GM21526 (cell line): ENCODE measurements around the gene KLF2.

ENCODE experiments used
- ATAC-seq: cut with Tn5 transposase; IDR thresholded peaks from one replicate; pipeline ENCODE4 v1.9.1; 2021; ENCODE audit warnings: moderate library complexity; ENCODE audit not compliant: unreplicated experiment, low FRiP score

The KLF2 gene

DNA sequence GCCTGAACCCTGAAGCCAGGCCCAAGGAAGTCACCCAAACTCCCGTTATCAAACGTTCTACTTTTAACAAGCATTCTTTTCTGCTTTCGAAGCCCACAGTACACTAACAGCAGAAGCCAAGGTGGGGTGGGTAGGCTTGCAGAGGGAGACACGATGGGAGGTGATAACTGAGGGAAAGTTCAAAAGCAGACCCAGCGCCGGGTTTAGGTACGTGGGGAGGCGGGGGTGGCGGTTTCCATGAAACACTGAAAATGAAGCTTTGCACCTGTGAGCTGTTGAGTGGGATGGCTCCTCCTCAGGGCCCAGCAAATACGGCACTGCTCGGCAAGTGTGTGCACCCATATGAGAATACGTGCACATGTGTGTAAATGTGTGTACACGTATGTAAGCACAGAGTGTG, 49.8 kb downstream of the KLF2 start:
- ATAC-seq: no peak

DNA sequence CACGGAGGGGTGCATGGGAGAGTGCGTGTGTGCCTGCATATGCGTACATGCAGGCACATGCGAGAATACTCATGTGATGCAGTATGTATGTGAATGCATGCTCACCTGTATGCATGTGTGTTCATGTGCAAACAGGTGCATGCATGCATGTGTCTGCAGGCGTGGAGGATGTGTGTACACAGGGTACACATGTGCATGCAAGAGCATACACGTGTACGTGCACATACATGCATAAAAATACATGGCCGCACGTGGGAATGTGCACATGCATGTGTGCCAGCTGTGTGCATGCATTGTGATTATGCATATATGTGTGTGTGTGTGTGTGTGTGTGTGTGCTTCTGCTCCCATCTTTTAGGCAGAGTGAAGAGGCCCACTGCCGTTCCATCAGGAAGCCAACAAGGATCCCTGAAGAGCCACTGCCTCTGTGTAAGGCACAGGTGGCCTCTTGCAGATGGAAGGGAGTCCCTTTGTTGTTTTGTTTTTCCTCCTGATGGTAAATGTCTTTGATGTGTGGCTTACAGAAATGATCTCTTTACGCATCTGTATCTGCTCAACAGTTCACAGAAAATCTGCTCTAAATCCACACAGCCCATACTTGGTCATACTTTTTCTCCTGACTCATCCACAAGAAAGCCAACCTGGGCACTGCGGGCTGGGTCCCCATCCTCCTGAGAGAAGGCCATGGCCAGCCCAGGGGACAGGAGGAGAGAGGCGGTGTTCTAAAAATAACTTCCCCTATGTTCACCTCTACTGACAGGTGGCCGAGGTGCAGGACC, 50.7 kb downstream of the KLF2 start:
- no peak for ATAC-seq

DNA sequence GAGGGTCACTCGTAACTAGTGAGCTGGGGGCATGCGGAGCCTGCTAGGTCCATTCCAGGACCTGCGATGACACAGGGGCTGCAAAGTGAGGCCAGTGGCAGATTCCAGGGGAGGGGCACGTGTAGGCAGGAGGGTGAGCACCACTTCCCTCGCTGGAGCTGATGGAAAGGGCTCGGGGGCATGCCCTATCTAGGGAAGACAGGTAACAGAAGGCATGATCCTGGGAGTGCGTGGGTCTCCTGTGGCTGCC, 51.2 kb downstream of the KLF2 start:
- ATAC-seq: no peak

DNA sequence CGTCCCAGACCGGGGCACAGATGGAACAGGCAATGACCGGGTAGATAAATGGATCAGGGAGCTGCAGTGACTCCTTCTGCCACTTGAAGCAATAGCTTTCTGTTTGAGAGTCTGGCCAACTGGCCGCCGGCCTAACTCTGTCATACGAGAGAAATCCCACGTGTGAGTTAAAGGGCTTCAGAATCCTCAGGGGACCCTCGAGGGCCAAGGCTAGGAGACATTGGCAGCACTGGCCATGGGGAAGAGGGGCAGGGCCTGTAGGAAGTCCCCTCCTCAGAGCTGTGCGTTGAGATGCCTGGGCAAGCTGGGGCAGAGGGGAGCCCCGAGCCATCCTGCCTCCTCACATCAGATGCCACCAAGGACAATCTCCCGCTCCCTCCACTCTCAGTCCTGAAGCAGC, 51.6 kb downstream of the KLF2 start:
- no peak for ATAC-seq

DNA sequence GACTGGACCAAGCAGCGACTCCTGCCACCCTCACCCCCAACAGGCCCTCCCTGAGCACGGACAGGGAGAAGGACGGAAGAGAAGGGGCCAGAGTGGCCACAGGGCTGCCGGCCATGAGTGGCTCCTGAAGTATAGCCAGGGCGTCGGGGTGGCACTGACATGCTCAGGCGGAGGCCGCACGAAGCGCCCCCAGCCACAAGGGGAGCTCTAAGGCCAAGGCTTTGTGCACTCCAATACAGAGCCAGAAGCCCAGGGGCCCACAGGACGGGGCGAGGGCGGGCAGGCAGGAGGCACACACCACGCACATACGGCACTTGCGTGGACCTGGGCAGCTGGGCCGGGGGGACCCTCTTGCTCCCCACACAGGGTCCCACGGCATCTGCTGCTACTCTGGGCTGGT, 52.0 kb downstream of the KLF2 start:
- no peak for ATAC-seq

DNA sequence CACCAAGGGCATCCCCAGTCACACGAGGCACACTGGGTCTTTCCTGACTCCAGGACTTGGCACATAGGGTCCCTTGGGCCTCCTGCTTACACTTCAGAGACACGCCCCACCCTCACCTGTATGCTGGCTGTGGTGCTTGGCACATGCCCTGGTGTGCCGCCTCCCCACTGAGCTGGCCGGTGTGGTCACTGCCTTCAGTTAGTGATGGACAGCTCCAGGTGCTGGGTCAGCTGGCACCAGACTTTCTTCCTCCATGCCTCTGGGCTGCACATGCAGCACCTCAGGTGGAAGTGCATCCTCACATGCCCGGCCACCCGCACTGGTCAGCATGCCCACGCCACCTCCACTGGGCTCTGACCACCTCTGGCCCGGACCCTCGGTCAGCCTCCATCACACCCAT, 52.9 kb downstream of the KLF2 start:
- ATAC-seq: no peak
